Tibial nerve (tissue), 4 donors: ENCODE measurements around the gene SCEL.

Experiments
- EP300 ChIP-seq, 2 donors: sonication (generic); formaldehyde crosslinking; IDR thresholded peaks; one replicate each; pipeline ENCODE4 v1.6.1; 2017; ENCODE audit warnings: antibody characterized with exemption in 2 of 2, mild to moderate bottlenecking in 1 of 2
- POLR2A ChIP-seq, 2 donors: fragments of 450-650 bp; IDR thresholded peaks; one replicate each; pipeline ENCODE4 v1.6.1; 2017; ENCODE audit warnings: antibody characterized with exemption in 2 of 2, mild to moderate bottlenecking in 2 of 2, moderate library complexity in 2 of 2
- TF ChIP-seq, protein P1 (sequence below), 5 experiments: fragments of 200-600 bp in 3 of 5; fragments of 450-650 bp in 2 of 5; sonication (generic) in 3 of 5; IDR thresholded peaks; one replicate each; pipeline ENCODE4 v1.5.1; 2016 to 2019; ENCODE audit warnings: antibody characterized with exemption in 5 of 5, mild to moderate bottlenecking in 3 of 5, moderate library complexity in 2 of 5

DNA sequence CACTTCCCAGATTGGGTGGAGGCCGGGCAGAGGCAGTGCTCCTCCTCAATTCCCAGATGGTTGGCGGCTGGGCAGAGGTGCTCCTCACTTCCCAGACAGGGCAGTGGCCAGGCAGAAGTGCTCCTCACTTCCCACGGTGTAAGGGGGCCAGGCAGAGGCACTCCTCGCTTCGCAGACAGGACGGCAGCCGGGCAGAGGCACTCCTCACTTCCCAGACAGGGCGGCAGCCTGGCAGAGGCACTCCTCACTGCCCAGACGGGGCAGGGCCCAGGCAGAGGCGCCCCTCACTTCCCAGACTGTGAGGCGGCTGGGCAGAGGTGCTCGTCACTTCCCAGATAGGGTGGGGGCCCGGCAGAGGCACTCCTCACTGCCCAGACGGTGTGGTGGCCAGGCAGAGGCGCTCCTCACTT lies 125.3 kb downstream of the SCEL start:
- TF ChIP-seq, protein P1, sequence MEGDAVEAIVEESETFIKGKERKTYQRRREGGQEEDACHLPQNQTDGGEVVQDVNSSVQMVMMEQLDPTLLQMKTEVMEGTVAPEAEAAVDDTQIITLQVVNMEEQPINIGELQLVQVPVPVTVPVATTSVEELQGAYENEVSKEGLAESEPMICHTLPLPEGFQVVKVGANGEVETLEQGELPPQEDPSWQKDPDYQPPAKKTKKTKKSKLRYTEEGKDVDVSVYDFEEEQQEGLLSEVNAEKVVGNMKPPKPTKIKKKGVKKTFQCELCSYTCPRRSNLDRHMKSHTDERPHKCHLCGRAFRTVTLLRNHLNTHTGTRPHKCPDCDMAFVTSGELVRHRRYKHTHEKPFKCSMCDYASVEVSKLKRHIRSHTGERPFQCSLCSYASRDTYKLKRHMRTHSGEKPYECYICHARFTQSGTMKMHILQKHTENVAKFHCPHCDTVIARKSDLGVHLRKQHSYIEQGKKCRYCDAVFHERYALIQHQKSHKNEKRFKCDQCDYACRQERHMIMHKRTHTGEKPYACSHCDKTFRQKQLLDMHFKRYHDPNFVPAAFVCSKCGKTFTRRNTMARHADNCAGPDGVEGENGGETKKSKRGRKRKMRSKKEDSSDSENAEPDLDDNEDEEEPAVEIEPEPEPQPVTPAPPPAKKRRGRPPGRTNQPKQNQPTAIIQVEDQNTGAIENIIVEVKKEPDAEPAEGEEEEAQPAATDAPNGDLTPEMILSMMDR (IDR thresholded peaks at IDR 0.05) = no peak
- no peak for TF ChIP-seq POLR2A (IDR thresholded peaks at IDR 0.05)
- TF ChIP-seq EP300 (IDR thresholded peaks at IDR 0.05) = no peak
